CD4-positive, alpha-beta T cell (primary cell): ENCODE results near the gene LMOD1. TPM values are rescaled to one million over a fixed set of nuclear protein-coding genes. Genes with fewer than 3 reads are reported as not detected.

Experiments used
- ATAC-seq: fragments of 200-7000 bp; cut with Tn5 transposase; one replicate; pipeline ENCODE4 v1.10.0; 2022; ENCODE audit warnings: mild to moderate bottlenecking; ENCODE audit not compliant: poor library complexity
- CTCF ChIA-PET: fragments of 350-600 bp; sonication (Branson Sonifier 250); formaldehyde crosslinking; loops from one replicate; lab custom pipeline; 2021; ENCODE audit warnings: antibody characterized with exemption, inconsistent platforms; lab: Charles Lee
- POLR2A ChIA-PET: fragments of 350-600 bp; sonication (Branson Sonifier 250); formaldehyde crosslinking; loops from one replicate; lab custom pipeline; 2021; ENCODE audit warnings: antibody characterized with exemption, inconsistent platforms; lab: Charles Lee
- DNase-seq, 14 experiments: peaks; one replicate each; pipeline ENCODE4 v3.0.0-alpha.2; 2013 to 2020; ENCODE audit warnings: mixed read lengths in 2 of 14
- H3K27ac ChIP-seq, 2 donors: one replicate each; pipeline versions ENCODE4 v1.5.1 to v1.7.0; 2013; ENCODE audit warnings: low read length in 2 of 2, low read depth in 1 of 2, mild to moderate bottlenecking in 1 of 2
- H3K27me3 ChIP-seq, 2 experiments: 1 replicate in 1 of 2; 2 replicates in 1 of 2; pipeline versions ENCODE4 v1.6.1 to v1.7.0; 2013; ENCODE audit warnings: low read length in 2 of 2, control low read depth in 1 of 2, mild to moderate bottlenecking in 1 of 2, moderate library complexity in 1 of 2; ENCODE audit not compliant: insufficient read depth in 2 of 2, control insufficient read depth in 1 of 2
- H3K36me3 ChIP-seq: one replicate; pipeline ENCODE4 v1.6.1; 2013; ENCODE audit warnings: low read length, control low read depth; ENCODE audit not compliant: insufficient read depth
- H3K4me1 ChIP-seq: one replicate; pipeline ENCODE4 v1.6.1; 2013; ENCODE audit warnings: low read length, control low read depth; ENCODE audit not compliant: insufficient read depth
- H3K4me3 ChIP-seq: one replicate; pipeline ENCODE4 v1.5.1; 2013; ENCODE audit warnings: mild to moderate bottlenecking, low read length, moderate library complexity
- H3K9me3 ChIP-seq, 2 experiments: 1 replicate in 1 of 2; 2 replicates in 1 of 2; pipeline versions ENCODE4 v1.6.1 to v1.7.0; 2013; ENCODE audit warnings: low read length in 2 of 2, mild to moderate bottlenecking in 2 of 2, control low read depth in 1 of 2, moderate library complexity in 1 of 2; ENCODE audit not compliant: control insufficient read depth in 1 of 2, insufficient read depth in 1 of 2
- H3K27ac Mint-ChIP-seq: one replicate; pipeline ENCODE4 v1.8.0; 2020; ENCODE audit warnings: mixed read lengths
- H3K27me3 Mint-ChIP-seq: one replicate; pipeline ENCODE4 v1.8.0; 2021; ENCODE audit warnings: mixed read lengths
- H3K36me3 Mint-ChIP-seq: one replicate; pipeline ENCODE4 v1.8.0; 2021; ENCODE audit warnings: low read depth, mixed read lengths
- H3K4me1 Mint-ChIP-seq: one replicate; pipeline ENCODE4 v1.8.0; 2021; ENCODE audit warnings: low read depth, mixed read lengths
- H3K4me3 Mint-ChIP-seq: one replicate; pipeline ENCODE4 v1.8.0; 2020; ENCODE audit warnings: mild to moderate bottlenecking, mixed read lengths
- H3K9me3 Mint-ChIP-seq: one replicate; pipeline ENCODE4 v1.8.0; 2020; ENCODE audit warnings: mixed read lengths
- intact Hi-C, 2 experiments: fragments of 100-400 bp; cut with DNase I in 1 of 2; cut with micrococcal nuclease in 1 of 2; formaldehyde crosslinking; loops; one replicate each; pipeline versions ENCODE4 v1.15.1 to v1.9.0; 2023 to 2025; cut with DNase I, micrococcal nuclease
- total RNA-seq, 174 experiments: library from RNA in 2 of 174; stranded (reverse) in 2 of 174; gene quantifications; one replicate each; pipeline ENCODE4 v1.2.3 and lab custom pipeline; 2021 to 2026
- TF ChIP-seq, protein P1 (sequence below): fragments of 200-600 bp; IDR thresholded peaks from one replicate; pipeline ENCODE4 v1.8.0; 2022; ENCODE audit warnings: antibody characterized with exemption, mild to moderate bottlenecking

Gene LMOD1
- total RNA-seq, 2 experiments from 2014 or later, result not detected

DNA sequence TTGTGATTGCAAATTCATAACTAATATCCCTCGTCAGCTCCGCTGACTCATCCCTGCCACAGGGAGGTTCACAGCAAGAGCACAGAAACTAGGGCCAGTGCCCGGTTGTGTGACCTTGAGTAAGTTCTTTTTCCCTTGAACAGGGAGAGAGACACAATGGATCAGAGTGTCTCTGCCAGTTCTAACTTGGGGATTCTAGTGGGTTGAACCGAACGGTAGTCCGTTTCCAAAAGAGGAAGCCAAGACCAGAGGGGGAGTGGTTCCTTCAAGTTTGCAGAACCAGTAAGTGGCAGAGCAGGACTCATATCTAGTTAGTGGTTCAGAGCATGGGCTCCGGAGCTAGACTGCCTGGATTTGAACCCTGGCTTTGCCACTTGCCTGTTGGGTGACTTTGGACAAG is 62.6 kb downstream of the LMOD1 start:
- Mint-ChIP-seq H3K27ac (no peak overlapping the region), H3K36me3 (no peaks in the 10 kb centered on the region), H3K9me3 (no peaks in the 10 kb centered on the region), H3K27me3 (peaks cover 15% of the 10 kb centered on the region), H3K4me3 (no peak overlapping the region), H3K4me1 (no peaks in the 10 kb centered on the region)
- H3K4me3 ChIP-seq, result no peak overlapping the region
- CTCF ChIA-PET, result interaction anchor here (1.0 to 1.1 kb wide), 2 partner anchors 12 to 55 kb away, joined by 4 read pairs; partner anchors contain the start of gene IPO9
- peaks cover 0 to 6% of the 10 kb centered on the region in 2 experiments for H3K9me3 ChIP-seq
- ATAC-seq (no peak), DNase-seq (peak in 2 of 14 experiments; percentile 37 to 49)
- no peaks in the 10 kb centered on the region for H3K36me3 ChIP-seq
- TF ChIP-seq, protein P1, sequence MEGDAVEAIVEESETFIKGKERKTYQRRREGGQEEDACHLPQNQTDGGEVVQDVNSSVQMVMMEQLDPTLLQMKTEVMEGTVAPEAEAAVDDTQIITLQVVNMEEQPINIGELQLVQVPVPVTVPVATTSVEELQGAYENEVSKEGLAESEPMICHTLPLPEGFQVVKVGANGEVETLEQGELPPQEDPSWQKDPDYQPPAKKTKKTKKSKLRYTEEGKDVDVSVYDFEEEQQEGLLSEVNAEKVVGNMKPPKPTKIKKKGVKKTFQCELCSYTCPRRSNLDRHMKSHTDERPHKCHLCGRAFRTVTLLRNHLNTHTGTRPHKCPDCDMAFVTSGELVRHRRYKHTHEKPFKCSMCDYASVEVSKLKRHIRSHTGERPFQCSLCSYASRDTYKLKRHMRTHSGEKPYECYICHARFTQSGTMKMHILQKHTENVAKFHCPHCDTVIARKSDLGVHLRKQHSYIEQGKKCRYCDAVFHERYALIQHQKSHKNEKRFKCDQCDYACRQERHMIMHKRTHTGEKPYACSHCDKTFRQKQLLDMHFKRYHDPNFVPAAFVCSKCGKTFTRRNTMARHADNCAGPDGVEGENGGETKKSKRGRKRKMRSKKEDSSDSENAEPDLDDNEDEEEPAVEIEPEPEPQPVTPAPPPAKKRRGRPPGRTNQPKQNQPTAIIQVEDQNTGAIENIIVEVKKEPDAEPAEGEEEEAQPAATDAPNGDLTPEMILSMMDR, result no peak
- H3K27me3 ChIP-seq, result peaks cover 13 to 15% of the 10 kb centered on the region in 2 experiments
- intact Hi-C loops, result no loop called here
- POLR2A ChIA-PET, result no interaction called here
- peaks cover 6% of the 10 kb centered on the region for H3K4me1 ChIP-seq
- H3K27ac ChIP-seq, result no peak overlapping the region

DNA sequence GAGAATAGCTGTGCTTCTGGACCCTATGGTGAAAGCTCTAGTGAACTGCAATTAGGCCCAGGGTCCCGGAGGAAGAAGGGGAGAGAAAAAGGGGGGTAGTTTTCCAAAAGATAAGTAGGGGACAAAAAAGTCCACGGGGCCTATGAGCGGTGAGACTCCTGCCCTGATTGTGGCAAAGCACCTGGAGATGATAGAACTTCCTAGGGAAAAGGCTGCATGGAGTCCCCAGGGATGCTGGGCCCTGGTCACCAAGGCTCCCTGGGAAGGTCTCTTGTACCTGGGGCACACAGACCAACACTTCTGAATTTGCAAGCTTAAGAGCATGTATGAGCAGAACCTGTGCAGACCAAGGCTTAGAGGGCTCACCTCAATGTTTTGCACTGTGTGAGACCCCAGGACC is 63.1 kb downstream of the LMOD1 start:
- DNase-seq, result no peak
- H3K4me3 ChIP-seq, result no peak overlapping the region

DNA sequence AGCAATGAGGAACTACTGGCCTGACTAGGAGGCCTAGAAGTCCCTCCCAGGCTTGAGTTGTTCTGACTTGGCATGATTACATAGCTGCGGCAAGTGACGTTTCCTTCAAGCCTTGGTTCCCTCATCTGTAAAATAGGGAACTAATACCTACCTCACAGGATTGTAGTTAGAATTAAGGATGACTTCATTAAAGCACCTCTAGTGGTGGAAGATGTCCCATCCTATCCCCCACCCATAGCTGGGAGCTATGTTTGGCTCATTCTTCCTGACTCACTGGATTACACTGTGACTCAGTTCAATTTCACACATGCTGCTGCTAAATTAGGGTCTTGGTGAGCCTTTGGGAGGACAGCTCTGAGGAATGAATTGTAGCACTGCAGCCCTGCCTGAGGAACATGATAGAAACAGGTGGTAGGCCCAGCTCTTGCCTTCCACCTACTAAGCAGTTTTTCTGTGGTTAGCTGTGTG is 63.6 kb downstream of the LMOD1 start:
- no peak overlapping the region for H3K4me3 Mint-ChIP-seq
- H3K27me3 Mint-ChIP-seq, result peaks cover 9% of the 10 kb centered on the region
- POLR2A ChIA-PET, result no interaction called here
- Histone ChIP-seq H3K27ac (no peak overlapping the region), H3K4me3 (no peak overlapping the region), H3K9me3 (no peaks in the 10 kb centered on the region), H3K4me1 (no peaks in the 10 kb centered on the region), H3K36me3 (no peaks in the 10 kb centered on the region), H3K27me3 (peaks cover 4 to 6% of the 10 kb centered on the region in 2 experiments)
- H3K27ac Mint-ChIP-seq, result no peak overlapping the region
- CTCF ChIA-PET, result interaction anchor here (1.0 kb wide), 1 partner anchor 13 kb away, joined by 4 read pairs; no protein-coding TSS in a partner anchor
- no peaks in the 10 kb centered on the region for H3K9me3 Mint-ChIP-seq
- ATAC-seq (peak; percentile 34), DNase-seq (peak in 3 of 14 experiments; percentile 28 to 73 (median 58))
- intact Hi-C loops, result no loop called here
- TF ChIP-seq, protein P1, result no peak
- no peaks in the 10 kb centered on the region for H3K4me1 Mint-ChIP-seq
- H3K36me3 Mint-ChIP-seq, result no peaks in the 10 kb centered on the region

More for the DNA sequence above, 63.1 kb downstream of the LMOD1 start:
- ATAC-seq, result no peak
- ChIA-PET CTCF (interaction anchor here (1.0 kb wide), 1 partner anchor 13 kb away, joined by 4 read pairs; no protein-coding TSS in a partner anchor), POLR2A (no interaction called here)
- intact Hi-C loops, result no loop called here
- H3K4me3 Mint-ChIP-seq, result no peak overlapping the region
- Histone ChIP-seq H3K27ac (no peak overlapping the region), H3K9me3 (peaks cover 0 to 3% of the 10 kb centered on the region in 2 experiments), H3K4me1 (peaks cover 1% of the 10 kb centered on the region), H3K27me3 (peaks cover 9 to 10% of the 10 kb centered on the region in 2 experiments), H3K36me3 (no peaks in the 10 kb centered on the region)
- peaks cover 14% of the 10 kb centered on the region for H3K27me3 Mint-ChIP-seq
- H3K27ac Mint-ChIP-seq, result no peak overlapping the region
- H3K9me3 Mint-ChIP-seq, result no peaks in the 10 kb centered on the region
- TF ChIP-seq, protein P1, result no peak
- H3K4me1 Mint-ChIP-seq, result no peaks in the 10 kb centered on the region
- no peaks in the 10 kb centered on the region for H3K36me3 Mint-ChIP-seq
